PC-3 (cell line): ENCODE results near the gene CYB561D1. TPM values are rescaled to one million over a fixed set of nuclear protein-coding genes. Genes with fewer than 3 reads are reported as not detected.

Source experiments
- ATAC-seq: fragments of 200-7000 bp; cut with Tn5 transposase; 2 replicates; pipeline ENCODE4 v1.9.1; 2020; ENCODE audit warnings: mild to moderate bottlenecking, moderate library complexity
- BruUV-seq: library from RNA; stranded (reverse); fragments of 400-500 nt; replicated peaks from 2 replicates; lab custom pipeline; 2021; lab: Mats Ljungman, UMichigan
- CTCF ChIA-PET: fragments of 300-600 bp; sonication (Branson Sonifier 250); formaldehyde crosslinking; loops from one replicate; lab custom pipeline; 2022; ENCODE audit warnings: antibody characterized with exemption; lab: Charles Lee
- POLR2A ChIA-PET: fragments of 300-600 bp; sonication (Branson Sonifier 250); formaldehyde crosslinking; loops from one replicate; lab custom pipeline; 2022; ENCODE audit warnings: antibody characterized with exemption; ENCODE audit not compliant: unreplicated experiment; lab: Charles Lee
- DNase-seq: peaks from one replicate; pipeline ENCODE4 v3.0.0-alpha.2; 2015
- H2AFZ ChIP-seq: fragments of 300-600 bp; sonication (generic); 2 replicates; pipeline ENCODE4 v1.6.0; 2016; ENCODE audit warnings: antibody characterized with exemption, low read length
- H3F3A ChIP-seq: fragments of 300-600 bp; sonication (generic); one replicate; pipeline ENCODE4 v1.6.0; 2017; ENCODE audit warnings: antibody characterized with exemption, low read length, control low read depth, mild to moderate bottlenecking; ENCODE audit not compliant: unreplicated experiment
- H3K27ac ChIP-seq: fragments of 300-600 bp; sonication (generic); 2 replicates; pipeline ENCODE4 v1.5.1; 2016; ENCODE audit warnings: mild to moderate bottlenecking, low read length
- H3K27me3 ChIP-seq: fragments of 300-600 bp; sonication (generic); 2 replicates; pipeline ENCODE4 v1.6.1; 2016; ENCODE audit warnings: low read length, mixed read lengths
- H3K36me3 ChIP-seq: fragments of 300-600 bp; sonication (generic); 2 replicates; pipeline ENCODE4 v1.6.1; 2016; ENCODE audit warnings: low read depth, mixed run types, low read length, mixed read lengths
- H3K4me1 ChIP-seq: fragments of 300-600 bp; sonication (generic); 2 replicates; pipeline ENCODE4 v1.5.1; 2016; ENCODE audit warnings: low read length; ENCODE audit not compliant: insufficient read depth
- H3K4me2 ChIP-seq: fragments of 300-600 bp; sonication (generic); 2 replicates; pipeline ENCODE4 v1.6.0; 2016; ENCODE audit warnings: low read length
- H3K4me3 ChIP-seq: fragments of 300-600 bp; sonication (generic); 2 replicates; pipeline ENCODE4 v1.5.1; 2016; ENCODE audit warnings: mild to moderate bottlenecking, low read length, mixed read lengths
- H3K79me2 ChIP-seq: fragments of 300-600 bp; sonication (generic); 2 replicates; pipeline ENCODE4 v1.6.1; 2017; ENCODE audit warnings: low read length, mixed read lengths
- H3K9ac ChIP-seq: fragments of 300-600 bp; sonication (generic); 2 replicates; pipeline ENCODE4 v1.6.0; 2016; ENCODE audit warnings: mild to moderate bottlenecking, low read length
- H3K9me2 ChIP-seq: fragments of 300-600 bp; sonication (generic); replicated peaks from 2 replicates; pipeline ENCODE4 v1.6.1; 2016; ENCODE audit warnings: mixed run types, low read length, mixed read lengths
- H3K9me3 ChIP-seq: fragments of 300-600 bp; sonication (generic); 2 replicates; pipeline ENCODE4 v1.6.1; 2016; ENCODE audit warnings: low read length, mixed read lengths
- H4K20me1 ChIP-seq: fragments of 300-600 bp; sonication (generic); 2 replicates; pipeline ENCODE4 v1.6.1; 2016; ENCODE audit warnings: low read length, mixed read lengths
- CTCF ChIP-seq: fragments of 300-600 bp; sonication (generic); conservative IDR thresholded peaks from 2 replicates; pipeline ENCODE4 v1.5.1; 2017; ENCODE audit warnings: antibody characterized with exemption, low read depth, mild to moderate bottlenecking, low read length
- EZH2 ChIP-seq: fragments of 300-600 bp; sonication (generic); IDR thresholded peaks from one replicate; pipeline ENCODE4 v1.6.1; 2017; ENCODE audit warnings: antibody characterized with exemption, mild to moderate bottlenecking, low read length; ENCODE audit not compliant: unreplicated experiment
- EZH2phosphoT487 ChIP-seq: fragments of 300-600 bp; sonication (generic); IDR thresholded peaks from 2 replicates; pipeline ENCODE4 v1.6.1; 2018; ENCODE audit warnings: mild to moderate bottlenecking, antibody characterized with exemption, low read length, borderline replicate concordance
- intact Hi-C: fragments of 100-400 bp; cut with micrococcal nuclease; formaldehyde crosslinking; loops from 2 replicates; pipeline ENCODE4 v1.9.0; 2023
- total RNA-seq: library from RNA; depleted of rRNA; stranded (reverse); fragments of >200 nt; gene quantifications from 2 replicates; pipeline ENCODE4 v1.2.3, GENCODE V29; 2014

CYB561D1 gene
- total RNA-seq, 1 experiment from 2014 or later = 2.7 TPM

DNA sequence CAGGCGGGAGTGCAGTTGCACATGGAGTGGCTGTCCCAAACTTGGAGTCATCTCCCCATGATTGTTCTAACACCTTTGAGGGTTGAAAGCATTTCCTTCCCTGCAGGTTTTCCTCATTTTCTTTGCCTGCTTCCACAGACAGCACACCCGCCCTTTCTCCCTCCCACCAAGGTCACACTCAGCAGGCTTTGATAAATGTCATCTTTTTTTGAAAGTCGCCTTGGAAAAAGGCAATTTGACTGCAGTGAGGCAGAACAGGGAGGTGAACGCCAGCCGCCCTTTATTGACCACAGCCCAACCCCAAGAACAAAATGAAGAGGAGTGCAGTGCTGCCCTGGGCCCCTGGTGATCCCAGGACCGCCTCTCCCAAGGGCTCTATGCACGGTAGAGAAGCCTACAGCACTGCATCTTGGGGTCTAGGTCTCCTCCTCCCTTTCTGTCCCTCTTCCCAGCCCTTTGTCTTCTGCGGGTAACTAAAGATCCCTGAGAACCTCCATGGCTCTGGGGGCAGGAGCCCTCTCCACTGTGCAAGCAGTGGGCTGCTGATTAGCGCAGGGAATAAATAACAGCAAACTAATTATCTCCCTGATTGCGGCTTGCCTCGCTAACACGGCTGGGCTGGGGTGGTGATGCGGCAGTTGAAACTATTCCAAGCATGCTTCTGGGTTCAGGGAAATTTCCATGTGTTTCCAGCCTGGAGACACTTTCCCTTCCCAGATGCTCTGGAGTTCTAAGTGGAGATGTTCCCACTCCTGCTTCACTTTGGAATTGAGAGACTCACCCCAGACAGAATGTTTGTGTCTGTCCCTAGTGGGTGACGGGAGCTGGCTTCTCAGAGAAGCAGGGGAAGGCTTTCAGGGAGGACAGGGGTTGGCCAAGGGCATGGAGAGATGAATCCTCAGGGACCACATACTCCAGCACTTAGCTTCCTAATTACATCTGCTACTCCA is 27.4 kb downstream of the CYB561D1 start:
- Histone ChIP-seq H3K9me2 (no peaks in the 10 kb centered on the region), H2AFZ (no peak overlapping the region), H3K4me1 (no peaks in the 10 kb centered on the region), H3K27ac (no peak overlapping the region), H3K4me2 (no peak overlapping the region), H3K36me3 (no peaks in the 10 kb centered on the region), H3K4me3 (no peak overlapping the region), H3K9ac (no peak overlapping the region), H3K9me3 (no peaks in the 10 kb centered on the region), H3K79me2 (no peaks in the 10 kb centered on the region), H3K27me3 (no peaks in the 10 kb centered on the region), H4K20me1 (no peaks in the 10 kb centered on the region), H3F3A (no peaks in the 10 kb centered on the region)
- DNase-seq (no peak), ATAC-seq (no peak)
- ChIA-PET CTCF (no interaction called here), POLR2A (no interaction called here)
- intact Hi-C loops = no loop called here
- no TSS peak for BruUV-seq
- TF ChIP-seq EZH2phosphoT487 = no peak
- TF ChIP-seq EZH2 = no peak
- no peak for TF ChIP-seq CTCF

DNA sequence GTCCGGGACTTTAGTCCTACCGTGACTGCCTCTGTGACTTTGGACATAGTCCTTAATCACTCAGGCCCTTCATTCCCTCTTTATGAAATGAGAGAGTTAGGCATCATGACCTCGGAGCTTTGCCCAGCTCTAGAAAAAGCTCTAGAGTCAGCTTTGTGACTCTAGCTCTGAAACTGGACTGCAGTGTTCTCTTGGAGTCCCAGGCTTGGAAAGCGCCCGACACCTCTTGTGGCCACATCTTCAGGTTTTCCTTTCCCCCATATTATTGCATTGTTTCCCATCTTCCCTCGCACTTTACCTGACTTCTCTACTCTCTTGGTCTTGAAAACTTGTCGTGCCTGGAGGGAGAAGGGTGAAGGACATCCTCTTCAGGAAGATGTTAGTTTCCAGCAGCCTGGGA is 28.1 kb downstream of the CYB561D1 start:
- DNase-seq (no peak), ATAC-seq (no peak)
- Histone ChIP-seq H3K4me1 (no peaks in the 10 kb centered on the region), H3K9me3 (no peaks in the 10 kb centered on the region), H3K79me2 (no peaks in the 10 kb centered on the region), H4K20me1 (no peaks in the 10 kb centered on the region), H3K4me2 (no peak overlapping the region), H3K36me3 (no peaks in the 10 kb centered on the region), H3K9me2 (no peaks in the 10 kb centered on the region), H2AFZ (no peak overlapping the region), H3F3A (no peaks in the 10 kb centered on the region), H3K9ac (no peak overlapping the region), H3K27me3 (0 out of 2 replicates have a peak, but pooled peaks cover 7% of the 10 kb centered on the region), H3K27ac (no peak overlapping the region), H3K4me3 (no peak overlapping the region)
- ChIA-PET CTCF (no interaction called here), POLR2A (no interaction called here)
- BruUV-seq = no TSS peak
- TF ChIP-seq CTCF (no peak), EZH2phosphoT487 (no peak), EZH2 (no peak)
- intact Hi-C loops = no loop called here

- ChIA-PET CTCF (no interaction called here), POLR2A (no interaction called here)
- no peak for DNase-seq
- ATAC-seq = no peak
- Histone ChIP-seq H3K9ac (no peak overlapping the region), H2AFZ (no peak overlapping the region), H3F3A (no peaks in the 10 kb centered on the region), H3K9me3 (no peaks in the 10 kb centered on the region), H3K4me1 (no peaks in the 10 kb centered on the region), H4K20me1 (no peaks in the 10 kb centered on the region), H3K4me3 (no peak overlapping the region), H3K36me3 (no peaks in the 10 kb centered on the region), H3K4me2 (no peak overlapping the region), H3K27me3 (0 out of 2 replicates have a peak, but pooled peaks cover 8% of the 10 kb centered on the region), H3K27ac (no peak overlapping the region), H3K79me2 (no peaks in the 10 kb centered on the region), H3K9me2 (no peaks in the 10 kb centered on the region)
- no TSS peak for BruUV-seq
- intact Hi-C loops = no loop called here
- TF ChIP-seq EZH2 (no peak), EZH2phosphoT487 (no peak), CTCF (no peak)
Measured at GRCh38 chr1:109523706-109524105, 29.8 kb downstream of the CYB561D1 start.
